Stimulated activated CD4-positive, alpha-beta T cell treated with anti-CD3 and anti-CD28 coated beads, Interleukin-4, amount 100 ng/mL, for 1 hour (primary cell): ENCODE data around the gene C4orf50.
"Not testable (repeated sequence)": the region's sequence is repeated elsewhere in the genome, so short reads cannot be mapped to it uniquely, and the experiment has no call there.

Source experiments
- DNase-seq: peaks from one replicate; pipeline ENCODE4 v3.0.0-alpha.2; 2020

The C4orf50 gene

DNA sequence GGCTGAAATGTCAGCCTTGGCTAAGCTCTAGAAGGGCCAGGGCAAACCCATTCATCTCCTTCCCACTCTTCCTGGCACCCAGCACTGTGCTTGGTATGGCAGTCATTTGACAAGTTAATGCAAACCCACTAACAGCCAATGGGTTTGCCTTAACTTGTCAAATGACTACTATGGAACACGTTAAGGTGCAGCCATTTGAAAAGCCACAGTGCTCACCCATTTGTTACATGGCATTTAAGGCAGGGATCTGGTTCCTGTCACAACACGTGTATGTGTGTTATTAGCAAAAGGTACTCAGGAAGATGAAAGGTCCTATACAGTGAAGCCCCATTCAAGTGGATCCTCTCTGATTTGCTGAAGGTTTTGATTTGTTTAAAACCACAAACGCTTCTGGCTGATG is 132.5 kb downstream of the C4orf50 start:
- no peak for DNase-seq

DNA sequence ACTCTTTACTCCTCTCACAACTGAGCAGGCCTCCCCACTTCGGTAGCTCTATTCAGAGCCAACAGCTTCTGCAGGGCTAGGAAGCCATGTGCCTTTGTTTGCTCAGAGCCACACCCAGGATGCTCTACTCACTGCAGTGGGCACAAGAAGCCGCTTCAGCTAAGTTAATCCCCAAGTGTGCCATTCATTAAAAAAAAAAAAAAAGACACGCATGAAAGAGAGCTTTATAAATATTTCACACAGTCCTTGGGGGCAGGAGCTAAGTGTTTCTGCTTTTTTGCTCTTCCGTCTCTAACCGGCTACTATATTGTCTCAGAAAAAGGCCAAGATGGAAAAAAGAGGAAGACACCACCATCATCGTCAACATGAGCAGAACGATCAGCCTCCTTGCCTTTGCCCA is 133.4 kb downstream of the C4orf50 start:
- no peak for DNase-seq

- DNase-seq = no peak
Observed at GRCh38 chr4:5883916-5884315, 134.3 kb downstream of the C4orf50 start.

DNA sequence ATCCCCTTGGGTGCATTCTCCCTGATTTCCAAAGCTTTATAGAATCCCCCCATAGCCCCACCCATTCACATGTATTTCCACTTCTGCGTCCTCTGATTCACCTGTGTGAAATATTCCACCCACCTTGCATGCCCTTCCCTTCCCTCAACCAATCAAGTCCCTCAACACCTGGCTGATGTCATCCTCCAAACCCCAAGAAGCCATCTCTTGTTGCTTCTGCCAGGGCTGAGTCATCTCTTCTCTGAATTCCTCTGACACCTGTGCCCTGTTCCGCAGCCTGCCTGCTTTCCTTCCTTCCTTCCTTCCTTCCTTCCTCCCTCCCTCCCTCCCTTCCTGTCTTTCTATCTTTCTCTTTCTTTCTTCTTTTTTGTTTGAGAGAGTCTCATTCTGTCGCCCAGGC is 135.3 kb downstream of the C4orf50 start:
- DNase-seq = no peak

DNA sequence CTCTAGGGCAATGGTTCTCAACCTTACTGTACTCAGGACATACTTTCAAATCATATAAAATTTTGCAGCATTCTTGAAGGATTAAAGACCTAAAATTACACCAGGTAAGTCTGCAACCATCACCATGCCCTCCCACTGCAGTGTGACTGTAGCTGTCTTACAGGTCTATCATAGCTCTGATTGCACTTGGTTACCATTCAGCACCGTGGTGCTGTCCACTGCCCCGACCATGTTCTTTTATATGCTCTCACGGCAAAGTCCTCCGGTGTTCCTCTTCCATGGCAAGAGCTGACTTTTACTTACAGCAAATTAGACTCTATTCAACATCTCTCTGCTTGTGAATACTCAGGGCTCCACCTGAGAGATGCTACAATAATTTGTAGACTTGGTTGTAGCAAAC is 136.9 kb downstream of the C4orf50 start:
- DNase-seq = no peak

DNA sequence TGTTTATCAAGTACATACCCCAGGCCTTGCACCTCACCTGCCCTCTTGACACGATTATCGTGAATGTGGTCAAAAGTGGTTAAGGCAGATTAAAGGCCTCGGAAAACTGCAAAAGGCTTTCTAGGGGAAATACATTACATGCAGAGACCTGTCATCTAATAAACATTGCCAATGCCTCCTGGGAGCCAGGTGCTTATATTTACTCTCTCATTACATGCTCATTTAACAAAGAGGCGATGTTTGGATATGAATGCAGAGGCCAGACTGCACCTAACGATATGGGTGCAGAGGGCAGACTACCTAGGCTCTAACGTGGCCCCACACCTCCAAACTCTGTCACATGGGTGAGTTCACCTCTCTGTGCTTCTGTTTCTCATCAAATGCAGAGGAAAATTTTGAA is 139.9 kb downstream of the C4orf50 start:
- DNase-seq = no peak

DNA sequence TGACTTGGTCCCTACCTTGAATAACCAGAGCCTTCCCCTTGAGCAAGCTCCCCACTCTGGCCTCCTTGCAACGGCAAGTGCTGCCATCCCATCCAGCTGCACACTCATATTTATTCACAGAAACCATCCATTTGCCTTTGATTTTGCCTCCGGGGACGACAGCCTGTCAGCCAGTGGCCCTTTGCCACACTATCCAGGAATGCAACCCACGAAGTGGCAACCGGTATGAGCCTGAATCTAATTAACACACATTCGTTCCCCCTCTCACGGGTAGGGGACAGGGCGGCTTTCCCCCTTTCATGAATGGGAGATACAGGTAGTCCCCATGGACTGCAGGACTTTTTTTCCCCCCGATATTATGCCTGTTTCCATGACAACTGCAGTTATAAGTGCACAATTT is 140.8 kb downstream of the C4orf50 start:
- no peak for DNase-seq

GRCh38 chr4:5874811-5875449 is 143.3 kb downstream of the C4orf50 start:
- DNase-seq = no peak

DNA sequence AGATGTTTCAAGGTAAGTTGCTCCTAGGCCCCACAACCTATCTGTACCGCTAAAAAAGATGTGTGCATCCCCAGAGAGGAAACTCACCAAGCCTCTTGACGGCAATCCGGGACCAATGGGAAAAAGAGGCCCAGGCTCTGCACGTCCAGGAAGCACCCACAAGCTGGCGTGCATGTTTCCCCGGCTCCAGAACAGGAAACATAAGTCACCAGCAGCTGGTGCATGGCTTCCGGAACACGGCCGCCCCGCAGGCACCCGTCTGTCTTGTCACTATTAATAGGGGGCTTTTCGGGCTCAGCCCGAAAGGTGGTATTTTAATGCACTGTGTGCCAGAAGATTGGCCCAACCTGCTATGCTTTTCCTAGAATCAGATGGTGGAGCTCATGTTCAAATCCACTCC is 147.5 kb downstream of the C4orf50 start:
- DNase-seq = no peak

DNA sequence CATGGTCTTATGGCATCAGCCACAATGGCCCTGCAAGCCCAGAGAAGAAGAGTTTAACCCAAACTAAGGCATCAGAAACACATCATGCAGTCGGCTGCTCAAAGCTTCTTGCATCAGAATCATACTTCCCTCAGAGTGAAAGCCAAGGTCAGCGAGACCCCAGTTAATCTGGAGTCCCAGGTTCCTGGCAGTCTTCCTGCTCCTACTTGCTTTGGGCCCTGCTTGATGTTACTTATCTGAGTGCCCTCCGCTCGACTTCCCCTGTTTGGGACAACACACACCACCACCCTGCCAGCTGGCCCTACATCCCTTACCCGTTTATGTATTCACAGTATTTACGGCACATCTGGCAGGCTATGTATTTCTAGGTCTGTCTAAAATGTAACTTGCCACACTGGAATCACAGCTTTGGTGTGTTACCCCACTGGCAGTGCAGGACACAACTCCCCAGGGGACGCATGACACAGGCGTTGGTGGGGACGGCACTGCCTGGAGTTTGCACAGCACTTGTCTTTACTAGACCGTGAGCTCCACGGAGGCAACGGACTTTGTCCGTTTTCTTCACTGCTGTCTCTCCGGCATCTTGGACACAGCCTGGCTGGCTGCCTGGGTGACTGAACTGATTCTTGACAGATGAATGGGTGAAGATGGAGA is 148.1 kb downstream of the C4orf50 start:
- DNase-seq = no peak

- DNase-seq = no peak
Observed at GRCh38 chr4:5867866-5868265, 150.4 kb downstream of the C4orf50 start.

GRCh38 chr4:5866841-5867813 is 151.1 kb downstream of the C4orf50 start:
- DNase-seq = no peak

DNA sequence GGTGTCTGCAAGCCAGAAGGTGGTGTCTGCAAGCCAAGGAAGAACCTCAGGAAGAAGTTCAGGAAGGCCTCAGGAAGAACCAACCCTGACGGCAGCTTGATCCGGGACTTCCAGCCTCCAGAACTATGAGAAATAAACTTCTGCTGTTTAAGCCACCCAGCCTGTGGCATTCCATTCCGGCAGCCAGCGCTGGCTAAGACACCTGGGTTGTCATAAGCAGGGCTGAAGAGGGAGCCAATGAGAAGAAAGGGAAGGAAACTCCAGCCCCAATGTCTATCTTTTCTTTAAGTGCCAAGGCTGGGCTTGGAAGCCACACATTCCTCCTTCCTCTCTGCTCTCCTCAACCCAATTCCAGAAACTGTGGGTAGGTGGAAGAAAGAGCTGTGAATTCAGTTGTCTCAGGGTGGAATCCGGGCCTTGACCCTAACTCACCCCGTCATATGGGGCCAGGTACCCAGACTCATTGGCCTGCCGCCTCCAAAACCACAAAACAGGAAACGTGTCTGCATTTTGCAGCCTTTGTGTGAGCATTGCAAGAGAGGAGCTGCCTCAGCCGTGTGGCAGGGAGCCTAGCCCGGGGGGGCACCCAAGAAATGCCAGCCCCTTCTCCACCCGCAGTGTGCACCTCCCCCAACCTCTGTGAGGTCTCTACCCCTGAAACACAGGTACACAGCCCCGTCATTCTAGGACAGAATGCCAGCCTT is 152.2 kb downstream of the C4orf50 start:
- DNase-seq = no peak

GRCh38 chr4:5863461-5864113 is 154.6 kb downstream of the C4orf50 start:
- peak; percentile 40 for DNase-seq

DNA sequence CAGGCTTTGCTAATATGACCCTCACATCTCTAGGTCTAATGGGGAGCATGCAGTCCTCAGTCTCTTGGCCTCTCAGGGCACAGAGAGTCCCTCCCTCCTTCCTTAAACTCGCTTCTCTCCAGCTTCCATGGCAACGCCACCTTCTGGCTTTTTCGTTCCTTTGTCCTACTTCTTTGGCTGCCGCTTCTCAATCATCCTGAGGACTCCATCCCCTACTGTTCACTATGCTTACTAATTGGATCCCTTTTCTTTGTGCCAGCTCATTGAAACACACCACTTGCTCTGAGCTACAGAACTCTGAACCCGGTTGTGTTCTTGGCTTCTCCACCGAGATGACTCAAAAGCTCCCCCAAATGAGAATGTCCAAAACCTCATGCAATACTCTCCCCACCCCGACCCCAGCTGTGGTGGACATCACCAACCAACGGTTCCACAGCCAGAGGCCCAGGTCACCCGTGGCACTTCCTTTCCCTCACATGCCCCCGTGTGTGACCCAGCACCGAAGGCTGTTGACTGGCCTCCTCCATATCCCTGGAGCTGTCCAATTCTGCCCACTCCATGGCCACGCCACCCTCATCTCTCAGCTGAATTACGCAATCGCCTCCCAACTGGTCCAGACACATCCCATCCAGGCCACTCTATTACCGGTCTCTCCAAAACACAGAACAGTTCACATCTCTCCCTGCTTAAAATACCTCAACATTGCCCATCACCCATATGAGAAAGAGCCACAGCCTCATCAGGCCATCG is 160.0 kb downstream of the C4orf50 start:
- DNase-seq = no peak

GRCh38 chr4:5857199-5857598 is 161.0 kb downstream of the C4orf50 start:
- no peak for DNase-seq

- DNase-seq = not testable (repeated sequence)
Observed at GRCh38 chr4:5856362-5856761, 161.9 kb downstream of the C4orf50 start.

DNA sequence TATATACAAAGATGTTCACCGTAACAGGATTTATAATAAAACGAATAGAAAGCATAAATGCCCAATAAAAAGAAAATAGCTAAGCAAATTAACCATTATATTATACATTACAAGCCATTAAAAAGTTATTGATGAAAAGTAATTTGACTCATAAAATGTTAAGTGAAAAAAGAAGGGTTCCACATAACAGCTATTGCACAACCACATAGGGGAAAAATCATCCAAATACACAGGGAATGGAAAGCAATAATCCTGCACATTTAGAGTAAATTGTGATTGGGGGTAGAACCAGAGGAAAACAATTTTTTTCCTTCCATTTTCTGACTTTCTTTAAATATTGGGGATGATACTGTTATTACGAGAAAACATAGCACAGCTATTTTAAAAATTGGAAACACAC is 163.3 kb downstream of the C4orf50 start:
- no peak for DNase-seq

DNA sequence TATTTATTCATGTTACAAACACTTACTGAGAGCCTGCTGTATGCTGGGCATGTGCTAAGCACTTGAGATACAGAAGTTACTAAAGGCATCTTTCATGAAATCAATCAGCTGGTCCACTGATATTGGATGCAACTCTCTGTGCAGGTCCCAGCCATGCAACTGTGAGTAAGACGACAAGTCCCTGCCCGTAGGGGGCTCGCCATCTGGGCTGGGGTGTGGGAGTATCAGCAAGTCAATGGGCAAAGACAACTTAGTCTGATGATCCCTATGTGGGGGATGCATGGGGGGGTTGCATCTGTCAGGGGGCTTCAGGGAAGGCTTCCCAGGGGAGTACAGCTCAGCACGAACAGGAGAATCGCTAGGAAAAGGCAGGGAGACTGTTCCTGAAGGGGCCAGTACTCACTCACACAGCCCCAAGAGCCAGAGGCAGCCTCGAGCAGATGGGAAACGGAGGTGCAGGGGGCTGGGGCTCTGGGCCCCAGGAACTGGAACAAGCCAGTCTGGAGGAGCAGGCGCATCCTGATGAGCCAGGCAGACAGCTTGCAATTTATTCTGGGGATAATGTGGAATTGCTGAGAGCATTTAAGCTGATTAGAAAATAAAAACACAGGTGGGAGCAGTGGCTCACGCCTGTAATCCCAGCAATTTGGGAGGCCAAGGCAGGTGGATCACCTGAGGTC is 165.6 kb downstream of the C4orf50 start:
- DNase-seq = no peak

GRCh38 chr4:5851637-5852301 is 166.5 kb downstream of the C4orf50 start:
- no peak for DNase-seq
